ENCODE results near the gene ARFGAP1.
"Not testable (repeated sequence)": the region's sequence is repeated elsewhere in the genome, so short reads cannot be mapped to it uniquely, and the experiment has no call there.

Gene ARFGAP1

GRCh38 chr20:63293456-63293855, 20.8 kb downstream of the ARFGAP1 start:
- DNase-seq = no peak

DNA sequence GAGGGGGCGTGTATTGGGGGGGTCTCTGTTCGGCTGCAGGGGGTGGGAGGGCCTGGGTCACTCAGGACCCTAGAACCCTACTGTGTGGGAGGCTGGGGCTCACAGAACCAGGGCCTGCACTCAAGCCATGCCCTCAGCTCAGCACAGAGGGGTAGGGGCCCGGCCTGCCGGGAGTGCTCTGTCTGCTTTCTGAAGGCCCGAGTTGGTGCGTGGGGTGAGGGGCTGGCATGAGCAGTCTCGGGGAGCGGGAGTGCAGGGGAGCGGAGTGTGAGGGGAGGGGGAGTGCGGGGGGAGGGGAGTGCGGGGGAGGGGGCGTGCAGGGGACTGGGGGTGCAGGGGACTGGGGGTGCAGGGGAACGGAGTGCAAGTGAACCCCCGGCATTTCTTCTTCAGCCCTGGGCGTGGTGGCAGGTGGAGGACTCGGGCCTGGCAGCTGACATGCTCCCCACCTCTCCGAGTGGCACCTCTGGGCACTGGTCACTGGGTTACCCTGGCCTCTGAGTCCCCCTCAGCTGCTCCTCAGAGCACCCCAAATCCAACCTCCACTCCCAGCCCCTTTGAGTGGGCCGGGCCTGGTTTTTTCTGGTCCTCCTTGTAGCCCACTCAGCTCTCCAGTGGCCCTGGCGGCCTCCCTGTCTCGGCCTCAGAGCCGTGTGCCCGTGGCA, 21.4 kb downstream of the ARFGAP1 start:
- DNase-seq = no peak

DNA sequence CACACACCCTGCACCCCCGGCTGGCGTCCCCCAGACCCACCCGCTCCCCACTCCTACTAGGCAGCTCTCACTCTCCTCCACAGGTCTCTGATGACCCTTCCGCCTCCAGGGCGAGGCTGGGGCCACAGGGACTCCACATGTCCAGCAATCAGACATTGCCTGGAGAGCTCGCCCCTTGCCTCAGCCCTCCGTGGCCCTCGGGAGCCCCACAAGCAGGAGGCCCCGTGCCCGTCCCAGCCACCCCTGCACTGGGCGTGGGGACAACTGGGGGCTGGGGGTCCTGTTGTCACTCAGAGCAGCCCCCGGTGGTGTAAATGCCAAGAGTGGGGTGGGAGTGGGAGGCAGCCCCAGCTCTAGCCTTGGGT, 21.9 kb downstream of the ARFGAP1 start:
- DNase-seq = no peak

DNA sequence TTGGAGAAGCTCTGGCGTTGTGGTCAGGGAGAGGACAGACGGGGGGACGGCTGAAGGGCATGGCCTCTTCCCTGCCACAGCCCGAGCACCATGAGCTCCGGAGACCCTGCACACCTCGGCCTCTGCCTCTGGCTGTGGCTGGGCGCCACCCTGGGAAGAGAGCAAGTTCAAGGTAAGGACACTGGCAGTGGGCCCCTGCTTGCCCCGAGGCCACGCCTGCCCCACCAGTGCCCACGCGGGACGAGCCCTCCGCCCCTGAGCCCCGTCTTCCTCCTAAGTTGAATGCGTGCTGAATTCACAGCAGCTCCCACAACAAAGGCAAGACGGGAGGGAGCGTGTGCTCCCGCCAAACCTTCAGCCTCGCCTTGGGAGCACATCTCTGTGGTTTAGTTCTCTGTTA, 22.4 kb downstream of the ARFGAP1 start:
- DNase-seq = no peak

- no peak for DNase-seq
These were observed 22.8 kb downstream of the ARFGAP1 start for GRCh38 chr20:63295422-63295821.

GRCh38 chr20:63295846-63296245, 23.2 kb downstream of the ARFGAP1 start:
- DNase-seq = no peak

- no peak for DNase-seq
These were observed 24.1 kb downstream of the ARFGAP1 start for GRCh38 chr20:63296531-63297299.

- DNase-seq = no peak
These were observed 24.8 kb downstream of the ARFGAP1 start for GRCh38 chr20:63297371-63297781.

DNA sequence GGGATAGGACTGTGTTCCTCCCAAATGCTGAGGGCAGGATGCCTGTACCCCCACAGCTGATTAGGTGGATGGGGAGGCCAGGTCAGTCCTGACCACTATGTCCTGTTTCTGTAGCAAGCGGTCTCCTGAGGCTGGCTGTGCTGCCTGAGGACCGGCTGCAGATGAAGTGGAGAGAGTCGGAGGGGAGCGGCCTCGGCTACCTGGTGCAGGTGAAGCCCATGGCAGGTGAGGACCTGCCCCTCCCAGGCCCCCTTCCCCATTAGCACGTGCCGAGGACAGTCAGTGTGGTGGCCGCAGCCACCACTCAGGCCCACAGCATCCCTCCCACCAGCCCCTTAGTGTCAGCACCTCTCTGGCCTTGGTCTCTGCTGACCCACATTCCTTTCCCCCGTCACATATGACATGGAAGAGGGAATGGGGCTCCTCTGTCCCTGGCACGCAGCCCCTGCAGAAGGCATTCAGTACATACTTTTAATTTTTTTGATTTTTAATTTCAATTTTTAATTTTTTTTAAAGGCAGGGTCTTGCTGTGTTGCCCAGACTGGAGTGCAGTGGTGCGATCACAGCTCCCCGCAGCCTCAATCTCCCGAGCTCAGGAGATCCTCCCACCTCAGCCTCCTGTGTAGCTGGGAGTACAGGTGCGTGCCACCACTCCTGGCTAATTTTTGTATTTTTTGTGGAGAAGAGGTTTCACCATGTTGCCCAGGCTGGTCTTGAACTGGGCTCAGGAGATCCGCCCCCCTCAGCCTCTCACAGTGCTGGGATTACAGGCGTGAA, 25.4 kb downstream of the ARFGAP1 start:
- no peak for DNase-seq

DNA sequence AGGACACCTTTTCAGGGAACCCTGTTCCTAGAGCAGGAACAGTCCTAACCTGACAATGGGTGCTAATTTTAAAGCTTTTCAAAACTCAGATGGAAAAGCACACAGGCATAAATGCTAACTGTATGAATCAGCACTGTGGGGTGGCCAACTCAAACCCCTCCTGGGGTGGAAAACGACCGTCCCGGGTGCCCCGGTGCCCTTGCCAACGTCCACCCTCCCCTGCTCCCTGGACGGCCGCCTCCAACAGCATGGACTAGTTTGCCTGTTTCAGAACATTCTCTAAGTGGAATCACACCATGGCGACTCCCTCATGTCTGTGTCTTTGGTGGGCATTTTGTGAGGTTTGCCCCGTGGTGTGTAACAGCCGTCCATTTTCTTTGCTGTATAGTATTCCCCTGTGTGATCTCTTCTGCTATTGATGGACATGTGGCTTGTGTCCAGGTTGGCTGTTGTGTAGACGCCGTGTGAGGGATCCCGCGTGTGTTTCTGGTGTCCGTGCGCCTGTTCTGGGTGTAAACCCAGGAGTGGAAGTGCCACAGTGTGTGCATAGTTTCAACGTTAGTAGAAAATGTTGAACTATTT, 26.2 kb downstream of the ARFGAP1 start:
- no peak for DNase-seq

DNA sequence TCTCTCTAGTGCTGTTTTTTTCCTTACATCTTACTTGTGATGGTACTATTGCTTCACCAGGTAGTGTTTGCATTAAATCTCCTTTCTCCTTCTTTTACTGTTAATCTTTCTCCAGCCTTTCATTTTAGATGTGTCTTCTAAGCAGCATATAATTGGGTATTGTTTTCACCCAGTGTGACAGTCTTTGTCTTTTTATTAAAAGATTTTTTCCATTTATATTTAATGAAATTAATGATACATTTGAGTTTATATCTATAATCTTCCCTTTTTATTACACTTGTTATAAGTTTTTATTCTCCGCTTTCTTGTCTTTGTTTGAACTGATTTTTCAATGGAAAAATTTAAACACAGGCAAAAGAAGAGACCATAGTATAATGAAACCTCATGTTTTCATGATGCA, 29.1 kb downstream of the ARFGAP1 start:
- DNase-seq = no peak

DNA sequence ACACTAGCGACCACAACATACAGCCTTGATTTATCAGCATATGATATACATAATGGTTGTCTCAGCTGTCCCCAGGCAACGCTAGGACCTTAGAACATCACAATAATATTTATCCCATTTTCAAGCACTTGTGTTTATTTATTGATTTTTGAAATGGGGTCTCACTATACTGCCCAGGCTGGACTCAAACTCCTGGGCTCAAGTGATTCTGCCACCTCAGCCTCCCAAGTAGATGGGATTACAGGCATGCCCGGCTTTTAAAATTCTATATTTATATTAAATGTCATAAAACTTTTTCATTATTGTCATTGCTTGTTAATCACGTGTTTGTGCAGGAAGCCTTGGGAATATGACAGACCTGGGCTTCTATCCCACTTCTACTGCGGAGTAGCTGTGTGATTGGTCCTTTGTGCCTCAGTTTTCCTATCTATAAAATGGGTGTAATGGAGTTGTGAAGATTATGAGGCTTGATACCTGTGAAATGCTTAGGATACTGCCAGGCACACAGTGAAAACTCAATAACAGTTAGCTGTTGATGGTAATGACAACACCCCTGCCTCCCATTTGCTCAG, 30.6 kb downstream of the ARFGAP1 start:
- no peak for DNase-seq

DNA sequence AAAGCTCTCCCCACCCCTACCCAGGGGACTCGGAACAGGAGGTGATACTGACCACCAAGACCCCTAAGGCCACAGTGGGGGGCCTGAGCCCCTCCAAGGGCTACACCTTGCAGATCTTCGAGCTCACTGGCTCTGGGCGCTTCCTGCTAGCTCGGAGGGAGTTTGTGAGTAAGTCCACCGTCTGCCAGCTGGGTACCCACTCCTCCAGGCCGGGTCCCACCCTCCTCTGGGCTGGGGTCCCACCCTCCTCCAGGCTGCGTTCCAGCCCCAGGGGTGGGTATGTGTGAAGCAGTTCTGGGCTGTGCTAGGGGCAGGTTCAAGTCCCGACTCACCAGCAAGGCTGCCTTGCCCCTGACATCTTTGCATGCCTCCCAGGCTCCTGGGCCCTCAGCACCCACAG, 32.8 kb downstream of the ARFGAP1 start:
- DNase-seq = no peak

GRCh38 chr20:63305933-63306672, 33.5 kb downstream of the ARFGAP1 start:
- not testable (repeated sequence) for DNase-seq

- no peak for DNase-seq
These were observed 34.3 kb downstream of the ARFGAP1 start for GRCh38 chr20:63306673-63307537.

- no peak for DNase-seq
These were observed 35.1 kb downstream of the ARFGAP1 start for GRCh38 chr20:63307538-63308217.

- no peak for DNase-seq
These were observed 35.8 kb downstream of the ARFGAP1 start for GRCh38 chr20:63308218-63308911.

DNA sequence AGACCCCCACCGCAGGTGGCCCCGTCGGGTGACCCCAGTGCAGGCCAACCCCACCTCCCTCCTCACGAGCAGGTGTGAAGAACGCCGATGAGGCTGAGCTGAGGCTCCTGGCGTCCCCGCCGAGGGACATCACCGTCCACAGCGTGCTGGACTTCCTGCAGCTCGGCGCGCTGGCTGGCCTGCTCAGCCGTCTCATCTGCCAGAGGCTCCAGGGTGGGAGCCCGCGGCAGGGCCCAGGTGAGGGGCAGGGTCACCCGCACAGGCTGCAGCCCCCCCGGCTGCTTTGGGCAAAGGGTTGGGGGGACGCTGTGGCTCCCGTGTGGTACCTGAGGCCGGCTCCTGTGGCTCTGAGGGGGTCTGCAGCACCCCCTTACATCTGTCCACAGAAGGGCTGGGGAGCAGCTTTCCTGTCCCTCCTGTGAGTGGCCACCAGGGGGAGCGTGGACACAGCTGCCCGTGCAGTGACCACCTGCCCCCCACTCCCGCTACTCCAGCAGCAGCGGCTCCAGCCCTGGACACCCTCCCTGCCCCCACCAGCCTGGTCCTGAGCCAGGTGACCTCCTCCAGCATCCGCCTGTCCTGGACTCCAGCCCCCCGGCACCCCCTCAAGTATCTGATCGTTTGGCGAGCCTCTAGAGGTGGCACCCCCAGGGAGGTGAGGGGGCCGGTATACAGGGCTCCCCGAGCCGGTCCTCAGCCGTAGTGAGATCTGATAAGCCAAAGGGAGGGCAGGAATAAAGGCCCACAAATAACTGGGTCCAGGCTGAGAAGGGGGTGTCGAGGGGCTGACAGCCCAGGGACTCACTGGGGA, 36.9 kb downstream of the ARFGAP1 start:
- DNase-seq = no peak

Measured in activated gamma-delta T cell (primary cell).